OCI-LY7 (cell line): Measurements from ENCODE around the gene KCNMA1.

Experiments
- EZH2phosphoT487 ChIP-seq: fragments of 200-600 bp; sonication (generic); IDR thresholded peaks from 2 replicates; pipeline ENCODE4 v1.6.1; 2018; ENCODE audit warnings: low read depth, borderline replicate concordance, mild to moderate bottlenecking, mixed run types, antibody characterized with exemption, low read length, moderate library complexity, mixed read lengths
- TF ChIP-seq, protein P1 (sequence below): fragments of 200-600 bp; sonication (generic); conservative IDR thresholded peaks from 2 replicates; pipeline ENCODE4 v1.5.1; 2014; ENCODE audit warnings: mild to moderate bottlenecking, antibody characterized with exemption, low read length, moderate library complexity, mixed read lengths

DNA sequence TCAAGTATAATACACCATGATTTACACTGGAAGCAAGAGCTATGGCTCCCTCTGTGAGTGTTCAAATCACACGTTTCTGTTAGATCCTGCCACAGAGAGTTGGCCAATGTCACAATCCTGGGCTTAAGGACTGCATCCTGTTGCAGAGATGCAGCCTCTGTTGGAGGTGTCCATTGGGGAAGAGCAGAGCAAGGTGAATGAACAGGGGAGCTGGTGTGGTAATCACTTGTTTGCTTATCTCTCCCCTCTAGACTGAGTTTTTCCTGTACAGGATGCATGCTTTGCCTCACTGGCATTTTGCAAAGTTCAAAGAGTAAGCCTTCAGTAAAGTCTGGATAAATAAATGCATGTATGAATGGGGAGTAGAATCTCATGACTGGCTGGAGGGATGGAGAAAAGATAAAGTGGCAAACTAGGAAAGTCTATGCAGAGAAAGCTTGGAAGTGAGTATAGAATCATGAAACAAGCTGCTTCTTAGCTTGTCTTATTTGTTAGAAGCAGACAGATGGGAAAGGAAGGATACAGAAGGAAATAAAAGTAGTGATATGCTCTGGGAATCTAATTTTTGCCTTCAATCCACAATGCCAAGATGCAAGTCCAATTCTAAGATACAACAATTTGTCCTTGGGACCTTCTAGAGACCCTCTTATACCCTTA is 605.9 kb downstream of the KCNMA1 start:
- TF ChIP-seq, protein P1, sequence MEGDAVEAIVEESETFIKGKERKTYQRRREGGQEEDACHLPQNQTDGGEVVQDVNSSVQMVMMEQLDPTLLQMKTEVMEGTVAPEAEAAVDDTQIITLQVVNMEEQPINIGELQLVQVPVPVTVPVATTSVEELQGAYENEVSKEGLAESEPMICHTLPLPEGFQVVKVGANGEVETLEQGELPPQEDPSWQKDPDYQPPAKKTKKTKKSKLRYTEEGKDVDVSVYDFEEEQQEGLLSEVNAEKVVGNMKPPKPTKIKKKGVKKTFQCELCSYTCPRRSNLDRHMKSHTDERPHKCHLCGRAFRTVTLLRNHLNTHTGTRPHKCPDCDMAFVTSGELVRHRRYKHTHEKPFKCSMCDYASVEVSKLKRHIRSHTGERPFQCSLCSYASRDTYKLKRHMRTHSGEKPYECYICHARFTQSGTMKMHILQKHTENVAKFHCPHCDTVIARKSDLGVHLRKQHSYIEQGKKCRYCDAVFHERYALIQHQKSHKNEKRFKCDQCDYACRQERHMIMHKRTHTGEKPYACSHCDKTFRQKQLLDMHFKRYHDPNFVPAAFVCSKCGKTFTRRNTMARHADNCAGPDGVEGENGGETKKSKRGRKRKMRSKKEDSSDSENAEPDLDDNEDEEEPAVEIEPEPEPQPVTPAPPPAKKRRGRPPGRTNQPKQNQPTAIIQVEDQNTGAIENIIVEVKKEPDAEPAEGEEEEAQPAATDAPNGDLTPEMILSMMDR: no peak
- TF ChIP-seq EZH2phosphoT487: no peak
